GM21576 (cell line): ENCODE measurements around the gene SRSF11.

ENCODE experiments used
- ATAC-seq: cut with Tn5 transposase; IDR thresholded peaks from one replicate; pipeline ENCODE4 v1.9.1; 2021; ENCODE audit warnings: mild to moderate bottlenecking, moderate library complexity; ENCODE audit not compliant: unreplicated experiment

SRSF11 gene

GRCh38 chr1:70299472-70299871 lies 78.3 kb downstream of the SRSF11 start:
- ATAC-seq = no peak
